ENCODE data around the gene ZFP14.

Gene ZFP14

GRCh38 chr19:36378625-36379509 is at the start of gene ZFP14:
TSS of gene ZFP14 (minus strand) at chr19:36379201. CDS start at chr19:36367892, 11,309 bp downstream.
- DNase-seq = peak; percentile 70

DNA sequence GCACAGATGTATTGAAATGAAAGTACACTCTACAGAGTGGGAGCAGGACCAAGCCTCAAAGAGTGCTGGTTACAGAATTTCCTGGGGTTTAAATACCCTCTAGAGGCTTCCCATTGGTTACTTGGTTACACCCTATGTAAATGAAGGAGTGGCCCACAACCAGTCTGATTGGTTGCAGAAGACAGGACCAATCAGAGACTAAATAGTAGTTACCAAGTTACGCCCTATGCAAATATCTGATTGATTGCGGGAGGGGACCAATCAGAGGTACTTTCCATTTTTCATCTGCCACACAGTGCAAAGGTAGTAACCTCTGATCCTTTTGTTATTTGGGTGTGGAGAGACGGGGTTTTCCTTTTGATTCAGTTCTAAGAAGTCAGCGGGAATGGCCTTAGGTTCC is 44.9 kb upstream of the ZFP14 start:
- DNase-seq = no peak

GRCh38 chr19:36421749-36422481 is 42.9 kb upstream of the ZFP14 start:
- DNase-seq = no peak

DNA sequence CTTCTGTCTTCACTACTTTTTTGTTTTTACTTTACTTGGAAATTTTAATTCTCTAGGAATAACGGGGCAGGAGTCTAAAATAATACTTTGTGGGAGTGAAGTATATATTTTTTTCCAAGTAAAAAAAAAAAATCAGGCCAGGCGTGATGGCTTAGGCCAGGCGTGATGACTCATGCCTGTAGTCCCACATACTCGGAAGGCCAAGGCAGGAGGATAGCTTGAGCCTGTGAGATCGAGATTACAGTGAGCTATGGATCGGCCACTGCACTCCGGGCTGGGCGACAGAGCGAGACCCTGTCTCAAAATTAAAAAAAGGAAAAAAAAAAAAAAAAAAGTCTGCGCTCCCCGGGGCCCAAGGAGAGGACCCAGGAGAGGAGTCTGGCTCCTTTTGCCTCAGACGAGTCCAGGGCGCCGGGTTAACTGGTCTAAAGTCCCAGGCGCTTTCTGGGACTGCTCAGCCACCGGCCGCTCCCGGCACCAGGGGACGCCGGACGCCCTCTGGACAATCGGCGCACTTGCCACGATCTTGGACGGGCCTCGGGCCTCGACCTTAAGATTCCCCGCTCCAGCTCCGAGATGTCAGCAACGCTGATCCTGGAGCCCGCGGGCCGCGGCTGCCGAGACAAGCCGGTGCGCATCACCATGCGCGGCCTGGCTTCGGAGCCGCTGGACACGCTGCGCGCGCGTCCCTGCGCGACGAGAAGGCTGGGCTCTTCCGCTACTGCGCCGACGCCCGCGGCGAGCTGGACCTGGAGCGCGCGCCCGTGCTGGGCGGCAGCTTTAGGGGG is 42.2 kb upstream of the ZFP14 start:
- no peak for DNase-seq

- DNase-seq = no peak
Observed at GRCh38 chr19:36418287-36419001, 39.4 kb upstream of the ZFP14 start, which contains the start of gene ZFP82. TSS of gene ZFP82 (minus strand) at chr19:36418644. CDS start at chr19:36409789, 8,855 bp downstream.

GRCh38 chr19:36417752-36418286 is 38.8 kb upstream of the ZFP14 start:
- DNase-seq = no peak

GRCh38 chr19:36409841-36410240 is 30.8 kb upstream of the ZFP14 start:
- no peak for DNase-seq

- no peak for DNase-seq
Observed at GRCh38 chr19:36408101-36408500, 29.1 kb upstream of the ZFP14 start.

DNA sequence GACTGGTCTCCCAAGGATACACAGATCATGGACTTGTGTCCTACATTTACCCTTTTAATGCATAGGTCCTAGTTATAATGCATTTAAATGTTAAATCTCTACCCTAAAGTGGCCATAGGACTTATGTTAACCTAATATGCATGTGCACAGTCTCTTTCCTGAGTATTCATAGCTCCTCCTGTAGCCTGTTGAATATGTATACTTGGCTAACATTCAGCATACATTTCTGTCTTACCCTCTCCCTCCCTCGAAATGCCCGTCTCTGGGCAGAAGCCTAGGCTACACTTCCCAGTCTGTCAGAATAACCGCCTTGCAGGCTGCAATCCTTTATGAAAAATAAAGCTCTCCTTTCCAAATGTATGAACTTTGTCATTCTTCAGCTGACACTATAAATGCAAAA is 25.5 kb upstream of the ZFP14 start:
- DNase-seq = no peak

- DNase-seq = no peak
Observed at GRCh38 chr19:36401475-36401874, 22.5 kb upstream of the ZFP14 start.

DNA sequence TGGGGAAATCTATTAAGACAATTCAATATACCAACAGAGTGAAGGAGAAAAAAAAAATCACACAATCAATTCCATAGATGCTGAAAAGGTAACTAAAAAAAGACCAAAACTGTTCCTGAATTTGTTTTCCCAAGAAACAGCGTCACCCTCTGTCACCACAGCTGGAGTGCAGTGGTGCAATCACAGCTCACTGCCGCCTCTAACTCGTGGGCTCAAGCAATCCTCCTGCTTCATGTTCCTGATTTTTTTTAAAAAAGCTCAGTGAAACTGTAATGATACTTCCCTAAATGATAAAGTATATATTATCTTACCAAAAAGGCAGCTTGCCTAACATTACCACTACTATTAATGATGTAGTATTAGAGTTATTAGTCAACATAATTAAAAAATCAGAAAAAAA is 19.6 kb upstream of the ZFP14 start:
- DNase-seq = no peak

DNA sequence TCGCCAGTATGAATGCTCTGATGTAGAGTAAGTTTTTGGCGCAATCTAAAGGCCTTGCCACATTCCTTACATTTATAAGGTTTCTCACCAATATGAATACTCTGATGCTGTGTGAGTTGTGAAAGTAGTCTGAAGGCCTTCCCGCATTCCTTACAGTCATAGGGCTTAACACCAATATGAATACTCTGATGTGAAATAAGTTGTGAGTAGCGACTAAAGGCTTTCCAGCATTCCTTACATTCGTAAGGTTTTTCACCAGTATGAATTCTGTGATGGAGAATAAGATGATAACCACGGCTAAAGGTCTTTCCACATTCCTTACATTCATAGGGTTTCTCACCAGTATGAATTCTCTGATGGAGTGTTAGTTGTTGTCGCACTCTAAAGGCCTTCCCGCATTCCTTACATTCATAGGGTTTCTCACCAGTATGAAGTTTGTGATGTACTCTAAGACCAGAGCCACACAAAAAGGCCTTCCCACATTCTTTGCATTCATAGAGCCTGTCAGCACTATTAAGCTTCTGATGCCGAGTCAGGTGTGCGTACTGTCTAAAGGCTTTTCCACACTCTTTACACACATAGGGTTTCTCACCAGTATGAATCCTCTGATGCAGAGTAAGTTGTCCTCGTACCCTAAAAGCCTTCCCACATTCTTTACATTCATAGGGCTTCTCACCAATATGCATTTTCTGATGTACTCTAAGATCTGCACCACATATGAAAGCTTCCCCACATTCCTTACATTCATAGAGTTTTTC is 14.1 kb upstream of the ZFP14 start:
- DNase-seq = no peak

DNA sequence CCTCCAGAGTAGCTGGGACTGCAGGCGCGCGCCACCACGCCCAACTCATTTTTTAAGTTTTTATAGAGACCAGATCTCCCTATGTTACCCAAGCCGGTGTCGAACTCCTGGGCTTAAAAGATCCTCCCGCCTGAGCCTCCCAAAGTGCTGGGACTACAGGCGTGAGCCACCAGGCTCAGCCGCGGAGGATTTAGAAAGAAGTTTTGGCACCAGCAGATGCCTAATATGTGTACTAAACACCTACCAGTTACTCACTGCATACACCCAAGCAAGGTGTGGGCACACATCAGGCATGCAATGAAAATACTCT is 464 bp upstream of the ZFP14 start:
- no peak for DNase-seq

DNA sequence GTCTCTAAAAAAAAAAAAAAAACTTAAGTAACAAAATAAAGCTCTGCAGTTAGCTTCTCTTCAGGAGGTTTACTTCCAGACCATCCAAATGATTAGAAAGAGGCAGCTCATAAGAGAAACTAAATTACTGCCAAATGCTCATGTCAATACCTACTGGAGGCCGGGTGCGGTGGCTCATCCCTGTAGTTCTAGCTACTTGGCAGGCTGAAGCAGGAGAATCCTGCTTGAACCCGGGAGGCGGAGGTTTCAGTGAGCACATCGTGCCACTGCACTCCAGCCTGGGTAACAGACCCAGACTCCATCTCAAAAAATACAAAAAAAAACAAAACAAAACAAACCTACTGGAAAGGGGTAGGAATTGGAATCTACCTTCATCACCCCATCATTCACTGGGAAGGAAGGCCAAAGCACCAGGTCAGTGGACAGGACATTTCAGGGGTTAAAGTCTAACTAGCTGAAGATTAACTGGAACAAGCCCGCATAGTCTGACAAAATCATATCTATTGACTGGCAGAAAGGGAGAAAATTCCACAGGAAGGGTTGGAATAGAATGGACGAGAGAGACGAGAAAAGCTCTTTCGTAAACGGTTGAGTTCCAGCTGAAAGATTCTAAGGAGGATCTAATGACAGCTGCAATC is 1.3 kb downstream of the ZFP14 start:
- DNase-seq = no peak

DNA sequence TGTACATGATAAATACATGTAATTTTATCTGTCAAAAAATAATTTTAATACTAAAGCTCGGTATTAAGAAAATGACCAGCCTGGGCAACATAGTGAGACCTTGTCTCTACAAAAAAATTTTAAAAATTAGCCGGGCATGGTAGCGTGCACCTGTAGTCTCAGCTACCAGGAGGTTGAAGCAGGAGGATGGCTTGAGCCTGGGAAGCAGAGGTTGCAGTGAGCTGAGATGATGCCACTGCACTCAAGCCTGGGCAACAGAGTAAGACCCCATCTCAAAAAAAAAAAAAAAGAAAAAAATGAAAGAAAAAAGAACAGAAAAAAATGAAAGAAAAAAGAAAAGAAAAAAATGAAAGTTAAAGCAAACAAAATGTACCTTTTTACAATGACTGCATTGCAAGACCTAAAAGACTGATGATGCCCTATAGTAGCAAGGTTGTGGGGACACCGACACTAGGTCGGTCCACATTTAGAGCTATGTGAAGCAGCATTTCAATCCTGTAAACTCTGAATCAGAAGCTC is 5.3 kb downstream of the ZFP14 start:
- DNase-seq = no peak

GRCh38 chr19:36371886-36372285 is 7.1 kb downstream of the ZFP14 start:
- no peak for DNase-seq

- DNase-seq = no peak
Observed at GRCh38 chr19:36363845-36364244, 15.2 kb downstream of the ZFP14 start.

- no peak for DNase-seq
Observed at GRCh38 chr19:36340786-36341372, 38.1 kb downstream of the ZFP14 start.

- no peak for DNase-seq
Observed at GRCh38 chr19:36331353-36332228, 47.4 kb downstream of the ZFP14 start.
